ENCODE data around the gene EPB42. TPM values are rescaled to one million over a fixed set of nuclear protein-coding genes. Genes with fewer than 3 reads are reported as not detected.
A peak's percentile ranks its signal among the peaks of the same experiment; 100 is the strongest.

EPB42 gene
- total and polyA plus RNA-seq, 4 donors = 0.03 to 11.1 (median 0.18) TPM; not detected in 1

- ATAC-seq (ENCODE audit: insufficient read depth, low FRiP score) = no peak
- no peak for TF ChIP-seq CTCF (IDR thresholded peaks at IDR 0.05; ENCODE audit: control extremely low read depth, extremely low read depth)
- DNase-seq = no peak
- Histone ChIP-seq H3K36me3 (ENCODE audit: control insufficient read depth in 4 of 4, insufficient read depth in 4 of 4, low read length in 4 of 4) (no peaks in the 10 kb centered on the region), H3K4me3 (no peak overlapping the region), H3K9me3 (ENCODE audit: control insufficient read depth in 4 of 4, insufficient read depth in 3 of 4, low read length in 3 of 4) (no peaks in the 10 kb centered on the region), H3K9ac (ENCODE audit: insufficient read depth in 1 of 2, low read length in 2 of 2) (no peak overlapping the region), H3K27ac (ENCODE audit: low read depth in 1 of 2, low read length in 1 of 2) (no peak overlapping the region), H3K27me3 (ENCODE audit: control insufficient read depth in 3 of 3, insufficient read depth in 3 of 3, low read length in 2 of 3) (no peaks in the 10 kb centered on the region), H3K4me1 (ENCODE audit: control insufficient read depth in 5 of 5, insufficient read depth in 5 of 5, low read length in 5 of 5) (no peaks in the 10 kb centered on the region)
- WGBS, 2 donors = 88 to 95% methylated on average over 4 of the region's 4 CpGs
Measured at GRCh38 chr15:43244092-43244491, 23.3 kb upstream of the EPB42 start.

GRCh38 chr15:43243020-43243645 is 22.3 kb upstream of the EPB42 start:
- Histone ChIP-seq H3K36me3 (ENCODE audit: control insufficient read depth in 4 of 4, insufficient read depth in 4 of 4, low read length in 4 of 4) (no peaks in the 10 kb centered on the region), H3K4me1 (ENCODE audit: control insufficient read depth in 5 of 5, insufficient read depth in 5 of 5, low read length in 5 of 5) (no peaks in the 10 kb centered on the region), H3K27ac (ENCODE audit: low read depth in 1 of 2, low read length in 1 of 2) (no peak overlapping the region), H3K4me3 (no peak overlapping the region), H3K9me3 (ENCODE audit: control insufficient read depth in 4 of 4, insufficient read depth in 3 of 4, low read length in 3 of 4) (no peaks in the 10 kb centered on the region), H3K27me3 (ENCODE audit: control insufficient read depth in 3 of 3, insufficient read depth in 3 of 3, low read length in 2 of 3) (no peaks in the 10 kb centered on the region), H3K9ac (ENCODE audit: insufficient read depth in 1 of 2, low read length in 2 of 2) (no peak overlapping the region)
- no peak for TF ChIP-seq CTCF (IDR thresholded peaks at IDR 0.05; ENCODE audit: control extremely low read depth, extremely low read depth)
- 90 to 92% methylated on average over 2 of the region's 2 CpGs for WGBS, 2 donors
- ATAC-seq (ENCODE audit: insufficient read depth, low FRiP score) (no peak), DNase-seq (no peak)

GRCh38 chr15:43242616-43243015 is 21.8 kb upstream of the EPB42 start:
- Histone ChIP-seq H3K9me3 (ENCODE audit: control insufficient read depth in 4 of 4, insufficient read depth in 3 of 4, low read length in 3 of 4) (no peaks in the 10 kb centered on the region), H3K27ac (ENCODE audit: low read depth in 1 of 2, low read length in 1 of 2) (no peak overlapping the region), H3K27me3 (ENCODE audit: control insufficient read depth in 3 of 3, insufficient read depth in 3 of 3, low read length in 2 of 3) (no peaks in the 10 kb centered on the region), H3K4me1 (ENCODE audit: control insufficient read depth in 5 of 5, insufficient read depth in 5 of 5, low read length in 5 of 5) (no peaks in the 10 kb centered on the region), H3K36me3 (ENCODE audit: control insufficient read depth in 4 of 4, insufficient read depth in 4 of 4, low read length in 4 of 4) (no peaks in the 10 kb centered on the region), H3K4me3 (no peak overlapping the region), H3K9ac (ENCODE audit: insufficient read depth in 1 of 2, low read length in 2 of 2) (no peak overlapping the region)
- no peak for TF ChIP-seq CTCF (IDR thresholded peaks at IDR 0.05; ENCODE audit: control extremely low read depth, extremely low read depth)
- DNase-seq (no peak), ATAC-seq (ENCODE audit: insufficient read depth, low FRiP score) (no peak)
- 76 to 84% methylated on average over 5 of the region's 5 CpGs for WGBS, 2 donors

- DNase-seq (peak in 1 of 3 donors; percentile 9), ATAC-seq (ENCODE audit: insufficient read depth, low FRiP score) (peak; percentile 62)
- no peaks in the 10 kb centered on the region for H3K36me3 ChIP-seq (ENCODE audit: control insufficient read depth in 4 of 4, insufficient read depth in 4 of 4, low read length in 4 of 4)
- H3K27me3 ChIP-seq (ENCODE audit: control insufficient read depth in 3 of 3, insufficient read depth in 3 of 3, low read length in 2 of 3) = no peaks in the 10 kb centered on the region
- H3K27ac ChIP-seq (ENCODE audit: low read depth in 1 of 2, low read length in 1 of 2) = no peak overlapping the region
- no peak for TF ChIP-seq CTCF (IDR thresholded peaks at IDR 0.05; ENCODE audit: control extremely low read depth, extremely low read depth)
- no peaks in the 10 kb centered on the region for H3K4me1 ChIP-seq (ENCODE audit: control insufficient read depth in 5 of 5, insufficient read depth in 5 of 5, low read length in 5 of 5)
- H3K4me3 ChIP-seq = no peak overlapping the region
- no peak overlapping the region for H3K9ac ChIP-seq (ENCODE audit: insufficient read depth in 1 of 2, low read length in 2 of 2)
- 69 to 74% methylated on average over 1 of the region's 1 CpG for WGBS, 2 donors
- no peaks in the 10 kb centered on the region for H3K9me3 ChIP-seq (ENCODE audit: control insufficient read depth in 4 of 4, insufficient read depth in 3 of 4, low read length in 3 of 4)
Measured at GRCh38 chr15:43241100-43241499, 20.3 kb upstream of the EPB42 start.
